ENCODE data around the gene PAXX. TPM values are rescaled to one million over a fixed set of nuclear protein-coding genes. Genes with fewer than 3 reads are reported as not detected.
A peak's percentile ranks its signal among the peaks of the same experiment; 100 is the strongest.

Gene PAXX
- total RNA-seq, 2 experiments from 2014 or later = 75.9 to 76.8 TPM

GRCh38 chr9:136962701-136963248 lies 29.4 kb upstream of the PAXX start:
- Mint-ChIP-seq H3K27me3 (ENCODE audit: low read depth) (no peaks in the 10 kb centered on the region), H3K36me3 (ENCODE audit: low read depth) (no peaks in the 10 kb centered on the region), H3K27ac (no peak overlapping the region), H3K4me3 (no peak overlapping the region), H3K4me1 (ENCODE audit: low read depth) (peaks cover 12% of the 10 kb centered on the region), H3K9me3 (no peaks in the 10 kb centered on the region)
- intact Hi-C loops (cut with micrococcal nuclease) = no loop called here
- no peak for DNase-seq
- CTCF ChIA-PET = no interaction called here

DNA sequence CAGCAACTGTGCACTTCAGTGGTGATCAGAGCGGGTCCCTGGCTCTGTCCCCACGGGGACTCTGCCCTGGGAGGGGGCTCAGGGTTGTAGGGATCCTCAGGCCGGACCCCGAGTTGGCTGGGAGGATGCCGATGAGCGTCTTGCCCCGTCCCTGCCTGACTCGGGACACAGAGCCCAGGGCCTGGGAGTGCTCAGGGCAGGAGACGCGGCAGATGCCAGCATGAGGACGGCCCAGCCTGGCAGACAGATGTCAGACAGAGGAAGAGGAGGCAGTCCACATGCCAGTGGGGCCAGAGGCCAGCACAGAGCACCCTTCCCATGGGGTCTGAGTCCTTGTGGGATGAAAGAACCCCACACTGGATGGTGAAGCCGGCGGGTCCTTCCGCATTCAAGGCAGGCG lies 28.9 kb upstream of the PAXX start:
- intact Hi-C loops (cut with micrococcal nuclease) = no loop called here
- no peak overlapping the region for H3K27ac Mint-ChIP-seq
- H3K36me3 Mint-ChIP-seq (ENCODE audit: low read depth) = no peaks in the 10 kb centered on the region
- H3K4me3 Mint-ChIP-seq = no peak overlapping the region
- H3K4me1 Mint-ChIP-seq (ENCODE audit: low read depth) = peaks cover 12% of the 10 kb centered on the region
- no peaks in the 10 kb centered on the region for H3K27me3 Mint-ChIP-seq (ENCODE audit: low read depth)
- CTCF ChIA-PET = no interaction called here
- no peaks in the 10 kb centered on the region for H3K9me3 Mint-ChIP-seq
- no peak for DNase-seq

GRCh38 chr9:136963751-136964150 lies 28.5 kb upstream of the PAXX start:
- no peak overlapping the region for H3K4me3 Mint-ChIP-seq
- H3K9me3 Mint-ChIP-seq = no peaks in the 10 kb centered on the region
- CTCF ChIA-PET = no interaction called here
- DNase-seq = no peak
- intact Hi-C loops (cut with micrococcal nuclease) = no loop called here
- peaks cover 12% of the 10 kb centered on the region for H3K4me1 Mint-ChIP-seq (ENCODE audit: low read depth)
- no peak overlapping the region for H3K27ac Mint-ChIP-seq
- H3K27me3 Mint-ChIP-seq (ENCODE audit: low read depth) = no peaks in the 10 kb centered on the region
- H3K36me3 Mint-ChIP-seq (ENCODE audit: low read depth) = no peaks in the 10 kb centered on the region

- CTCF ChIA-PET = no interaction called here
- H3K4me1 Mint-ChIP-seq (ENCODE audit: low read depth) = peaks cover 12% of the 10 kb centered on the region
Observed at GRCh38 chr9:136964171-136964689, 28.0 kb upstream of the PAXX start.

GRCh38 chr9:136964833-136965422 lies 27.3 kb upstream of the PAXX start:
- intact Hi-C loops (cut with micrococcal nuclease) = no loop called here
- CTCF ChIA-PET = no interaction called here
- Mint-ChIP-seq H3K4me3 (no peak overlapping the region), H3K4me1 (ENCODE audit: low read depth) (peaks cover 12% of the 10 kb centered on the region), H3K36me3 (ENCODE audit: low read depth) (no peaks in the 10 kb centered on the region), H3K27me3 (ENCODE audit: low read depth) (no peaks in the 10 kb centered on the region), H3K27ac (no peak overlapping the region), H3K9me3 (no peaks in the 10 kb centered on the region)
- DNase-seq = no peak

More at GRCh38 chr9:136964171-136964689, 28.0 kb upstream of the PAXX start:
- DNase-seq = no peak
- H3K27ac Mint-ChIP-seq = no peak overlapping the region
- H3K4me3 Mint-ChIP-seq = no peak overlapping the region
- intact Hi-C loops (cut with micrococcal nuclease) = no loop called here
- H3K27me3 Mint-ChIP-seq (ENCODE audit: low read depth) = no peaks in the 10 kb centered on the region
- no peaks in the 10 kb centered on the region for H3K36me3 Mint-ChIP-seq (ENCODE audit: low read depth)
- H3K9me3 Mint-ChIP-seq = no peaks in the 10 kb centered on the region

DNA sequence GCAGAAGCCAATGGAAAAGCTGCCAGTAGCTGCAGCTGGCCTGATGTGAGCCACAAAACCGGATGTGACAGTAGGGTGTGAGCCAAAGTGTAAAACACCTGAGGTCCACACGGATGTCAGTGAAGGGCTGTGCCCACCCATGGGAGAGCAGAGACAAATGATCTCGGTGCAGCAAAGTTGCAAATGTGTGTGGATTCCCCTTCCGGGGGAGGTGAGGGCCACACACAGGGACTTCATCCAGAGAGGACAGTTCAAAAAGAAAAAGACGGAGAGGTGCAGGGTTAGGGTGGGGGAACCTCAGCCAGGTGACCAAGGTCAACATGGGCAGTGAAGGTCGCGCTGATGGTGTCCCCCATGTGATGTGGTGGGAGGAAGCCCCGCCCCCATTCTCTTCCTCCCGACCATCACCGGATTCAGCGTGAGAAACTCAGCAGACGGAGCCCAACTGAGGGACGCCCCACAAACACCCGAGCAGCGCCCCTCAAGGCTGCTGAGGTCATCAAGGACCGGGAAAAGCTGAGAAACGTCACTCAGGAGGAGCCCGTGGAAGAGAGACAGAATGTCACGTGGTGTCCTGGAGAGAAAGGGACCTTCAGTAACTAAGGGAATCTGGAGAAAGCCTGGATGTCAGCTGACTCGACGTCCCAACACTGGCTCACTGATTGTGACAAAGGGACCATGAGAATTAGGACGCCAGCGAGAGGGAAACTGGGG lies 26.3 kb upstream of the PAXX start:
- Mint-ChIP-seq H3K4me1 (ENCODE audit: low read depth) (peaks cover 10% of the 10 kb centered on the region), H3K27me3 (ENCODE audit: low read depth) (no peaks in the 10 kb centered on the region), H3K36me3 (ENCODE audit: low read depth) (no peaks in the 10 kb centered on the region), H3K27ac (no peak overlapping the region), H3K4me3 (no peak overlapping the region), H3K9me3 (no peaks in the 10 kb centered on the region)
- intact Hi-C loops (cut with micrococcal nuclease) = no loop called here
- peak; percentile 36 for DNase-seq
- CTCF ChIA-PET = interaction anchor here (1.1 kb wide), 1 partner anchor 18 kb away, joined by 3 read pairs; no protein-coding TSS in a partner anchor

- no peak for DNase-seq
- Mint-ChIP-seq H3K27me3 (ENCODE audit: low read depth) (no peaks in the 10 kb centered on the region), H3K36me3 (ENCODE audit: low read depth) (no peaks in the 10 kb centered on the region), H3K27ac (no peak overlapping the region), H3K4me1 (ENCODE audit: low read depth) (peaks cover 10% of the 10 kb centered on the region), H3K9me3 (no peaks in the 10 kb centered on the region), H3K4me3 (no peak overlapping the region)
- intact Hi-C loops (cut with micrococcal nuclease) = no loop called here
- CTCF ChIA-PET = no interaction called here
Observed at GRCh38 chr9:136968333-136969127, 23.7 kb upstream of the PAXX start.

GRCh38 chr9:136969150-136969549 lies 23.1 kb upstream of the PAXX start:
- CTCF ChIA-PET = no interaction called here
- no peaks in the 10 kb centered on the region for H3K9me3 Mint-ChIP-seq
- no peaks in the 10 kb centered on the region for H3K27me3 Mint-ChIP-seq (ENCODE audit: low read depth)
- DNase-seq = no peak
- H3K27ac Mint-ChIP-seq = no peak overlapping the region
- intact Hi-C loops (cut with micrococcal nuclease) = no loop called here
- peaks cover 10% of the 10 kb centered on the region for H3K4me1 Mint-ChIP-seq (ENCODE audit: low read depth)
- no peaks in the 10 kb centered on the region for H3K36me3 Mint-ChIP-seq (ENCODE audit: low read depth)
- H3K4me3 Mint-ChIP-seq = no peak overlapping the region

- intact Hi-C loops (cut with micrococcal nuclease) = no loop called here
- no peaks in the 10 kb centered on the region for H3K9me3 Mint-ChIP-seq
- DNase-seq = no peak
- no peaks in the 10 kb centered on the region for H3K36me3 Mint-ChIP-seq (ENCODE audit: low read depth)
- CTCF ChIA-PET = interaction anchor here (0.6 kb wide), 1 partner anchor 60 kb away, joined by 3 read pairs; no protein-coding TSS in a partner anchor
- no peak overlapping the region for H3K27ac Mint-ChIP-seq
- H3K4me1 Mint-ChIP-seq (ENCODE audit: low read depth) = peaks cover 9% of the 10 kb centered on the region
- no peak overlapping the region for H3K4me3 Mint-ChIP-seq
- no peaks in the 10 kb centered on the region for H3K27me3 Mint-ChIP-seq (ENCODE audit: low read depth)
Observed at GRCh38 chr9:136969774-136970173, 22.4 kb upstream of the PAXX start.

DNA sequence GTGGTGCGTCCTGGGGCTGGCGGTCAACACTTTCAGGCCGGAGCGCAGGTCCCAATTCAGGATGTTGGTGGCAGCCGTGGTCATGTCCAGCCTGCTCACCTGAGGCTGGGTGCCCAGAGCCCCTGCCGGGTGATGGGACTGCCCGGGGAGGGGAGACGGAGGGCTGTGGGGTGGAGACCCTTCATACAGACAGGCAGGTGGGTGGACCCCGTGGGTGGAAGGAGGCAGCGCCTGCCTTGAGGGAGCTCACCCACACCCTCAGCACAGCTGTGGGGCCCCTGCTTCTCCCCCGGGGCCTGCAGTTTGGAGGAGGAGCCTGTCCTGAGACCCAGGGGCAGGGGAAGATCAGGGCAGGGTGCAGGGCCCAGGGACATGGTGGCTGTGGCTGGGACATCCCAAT lies 21.9 kb upstream of the PAXX start:
- no peaks in the 10 kb centered on the region for H3K27me3 Mint-ChIP-seq (ENCODE audit: low read depth)
- CTCF ChIA-PET = interaction anchor here (0.6 kb wide), 1 partner anchor 59 kb away, joined by 3 read pairs; no protein-coding TSS in a partner anchor
- intact Hi-C loops (cut with micrococcal nuclease) = no loop called here
- no peaks in the 10 kb centered on the region for H3K9me3 Mint-ChIP-seq
- peaks cover 14% of the 10 kb centered on the region for H3K4me1 Mint-ChIP-seq (ENCODE audit: low read depth)
- DNase-seq = no peak
- no peak overlapping the region for H3K27ac Mint-ChIP-seq
- no peak overlapping the region for H3K4me3 Mint-ChIP-seq
- H3K36me3 Mint-ChIP-seq (ENCODE audit: low read depth) = no peaks in the 10 kb centered on the region

DNA sequence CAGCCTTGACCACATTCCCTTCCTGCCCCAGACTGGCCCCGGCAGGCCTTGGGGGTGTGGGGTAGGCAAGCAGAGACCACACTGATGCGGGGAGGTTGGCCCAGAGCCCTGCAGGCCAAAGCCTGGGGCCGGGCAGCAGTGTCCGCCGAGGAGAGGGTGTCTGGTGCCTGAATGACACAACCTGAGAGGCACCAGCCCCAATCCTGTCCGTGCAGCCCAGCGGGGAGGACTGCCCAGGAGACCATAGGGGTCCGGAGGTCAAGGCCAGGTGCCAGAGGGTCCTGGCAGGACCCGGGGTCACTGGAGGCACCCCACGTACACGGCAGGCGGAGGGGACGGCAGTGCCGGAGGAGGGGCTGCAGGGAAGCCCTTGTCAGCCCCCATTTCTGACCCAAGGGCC lies 20.5 kb upstream of the PAXX start:
- no peaks in the 10 kb centered on the region for H3K27me3 Mint-ChIP-seq (ENCODE audit: low read depth)
- H3K4me3 Mint-ChIP-seq = no peak overlapping the region
- H3K9me3 Mint-ChIP-seq = no peaks in the 10 kb centered on the region
- intact Hi-C loops (cut with micrococcal nuclease) = no loop called here
- no peaks in the 10 kb centered on the region for H3K36me3 Mint-ChIP-seq (ENCODE audit: low read depth)
- no peak for DNase-seq
- CTCF ChIA-PET = interaction anchor here (0.8 kb wide), 1 partner anchor 21 kb away, joined by 3 read pairs; no protein-coding TSS in a partner anchor
- H3K27ac Mint-ChIP-seq = no peak overlapping the region
- H3K4me1 Mint-ChIP-seq (ENCODE audit: low read depth) = peaks cover 12% of the 10 kb centered on the region

DNA sequence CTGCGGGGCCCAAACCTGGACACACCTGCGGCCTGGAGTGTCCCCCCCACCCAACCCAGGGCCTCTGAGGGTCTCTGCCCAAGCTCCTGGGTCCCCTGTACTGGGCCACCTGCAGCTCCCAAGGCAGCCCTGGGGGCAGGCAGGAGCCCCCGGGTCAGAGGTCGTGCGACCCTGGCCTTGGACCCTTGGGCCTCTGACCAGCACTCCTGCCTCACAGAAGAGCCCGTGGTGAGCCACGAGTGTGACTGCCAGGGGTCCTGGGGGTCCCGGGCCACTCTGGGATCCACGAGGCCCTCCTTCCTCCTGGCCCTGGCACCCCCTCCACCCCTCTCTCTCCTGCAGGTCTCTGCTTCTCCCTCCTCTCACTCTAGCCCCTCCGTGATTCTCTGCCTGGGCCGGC lies 19.9 kb upstream of the PAXX start:
- Mint-ChIP-seq H3K36me3 (ENCODE audit: low read depth) (no peaks in the 10 kb centered on the region), H3K9me3 (no peaks in the 10 kb centered on the region), H3K27me3 (ENCODE audit: low read depth) (no peaks in the 10 kb centered on the region), H3K4me3 (no peak overlapping the region), H3K4me1 (ENCODE audit: low read depth) (peaks cover 12% of the 10 kb centered on the region), H3K27ac (no peak overlapping the region)
- CTCF ChIA-PET = interaction anchor here (0.8 kb wide), 1 partner anchor 21 kb away, joined by 3 read pairs; no protein-coding TSS in a partner anchor
- DNase-seq = no peak
- intact Hi-C loops (cut with micrococcal nuclease) = no loop called here

Data from activated naive CD4-positive, alpha-beta T cell treated with anti-CD3 and anti-CD28 coated beads for 36 hours (primary cell).